H9 (cell line): Measurements from ENCODE around the gene TULP3. TPM values are rescaled to one million over a fixed set of nuclear protein-coding genes. Genes with fewer than 3 reads are reported as not detected.

Experiments used
- DNase-seq: peaks from one replicate; pipeline ENCODE4 v3.0.0-alpha.2; 2017
- H2AFZ ChIP-seq: one replicate; pipeline ENCODE4 v1.6.1; 2013; ENCODE audit warnings: mild to moderate bottlenecking, low read length, control low read depth, moderate library complexity
- H2AK5ac ChIP-seq: 2 replicates; pipeline ENCODE4 v1.6.1; 2013; ENCODE audit warnings: low read length, control low read depth, mixed read lengths; ENCODE audit not compliant: insufficient read length
- H2BK120ac ChIP-seq: one replicate; pipeline ENCODE4 v1.6.1; 2013; ENCODE audit warnings: low read depth, mild to moderate bottlenecking, low read length, control low read depth, inconsistent platforms; ENCODE audit not compliant: poor library complexity, severe bottlenecking
- H2BK12ac ChIP-seq: 2 replicates; pipeline ENCODE4 v1.6.1; 2013; ENCODE audit warnings: low read length, control low read depth, mixed read lengths, low read depth; ENCODE audit not compliant: insufficient read length
- H2BK15ac ChIP-seq: 2 replicates; pipeline ENCODE4 v1.6.1; 2013; ENCODE audit warnings: low read depth, low read length, control low read depth
- H2BK20ac ChIP-seq: one replicate; pipeline ENCODE4 v1.6.1; 2013; ENCODE audit warnings: low read depth, mild to moderate bottlenecking, low read length, control low read depth, inconsistent platforms; ENCODE audit not compliant: poor library complexity, severe bottlenecking
- H2BK5ac ChIP-seq: 2 replicates; pipeline ENCODE4 v1.6.1; 2013; ENCODE audit warnings: low read length, control low read depth, mixed read lengths; ENCODE audit not compliant: insufficient read length
- H3K14ac ChIP-seq: 2 replicates; pipeline ENCODE4 v1.6.1; 2013; ENCODE audit warnings: low read length, control low read depth; ENCODE audit not compliant: insufficient read depth
- H3K18ac ChIP-seq: 2 replicates; pipeline ENCODE4 v1.6.1; 2013; ENCODE audit warnings: low read depth, mild to moderate bottlenecking, mixed read lengths, low read length, control low read depth; ENCODE audit not compliant: insufficient read length
- H3K23ac ChIP-seq: 2 replicates; pipeline ENCODE4 v1.6.1; 2013; ENCODE audit warnings: low read length, control low read depth, mixed read lengths, low read depth; ENCODE audit not compliant: insufficient read length
- H3K23me2 ChIP-seq: 2 replicates; pipeline ENCODE4 v1.6.1; 2013; ENCODE audit warnings: low read depth, mild to moderate bottlenecking, mixed read lengths, low read length, control low read depth; ENCODE audit not compliant: insufficient read length, poor library complexity, severe bottlenecking
- H3K27ac ChIP-seq: 2 replicates; pipeline ENCODE4 v1.5.1; 2013; ENCODE audit warnings: low read length, control low read depth, mixed read lengths, low read depth; ENCODE audit not compliant: insufficient read length
- H3K27me3 ChIP-seq: 2 replicates; pipeline ENCODE4 v1.6.1; 2013; ENCODE audit warnings: low read length, control low read depth, inconsistent platforms; ENCODE audit not compliant: insufficient read depth
- H3K4ac ChIP-seq: 2 replicates; pipeline ENCODE4 v1.6.1; 2013; ENCODE audit warnings: low read depth, mild to moderate bottlenecking, control low read depth, inconsistent platforms, low read length, moderate library complexity
- H3K4me1 ChIP-seq: 2 replicates; pipeline ENCODE4 v1.6.1; 2013; ENCODE audit warnings: low read length, control low read depth, inconsistent platforms; ENCODE audit not compliant: insufficient read depth
- H3K4me2 ChIP-seq: 2 replicates; pipeline ENCODE4 v1.6.1; 2013; ENCODE audit warnings: low read length, control low read depth, mixed read lengths; ENCODE audit not compliant: insufficient read length, insufficient read depth
- H3K56ac ChIP-seq: 2 replicates; pipeline ENCODE4 v1.6.1; 2013; ENCODE audit warnings: low read depth, mild to moderate bottlenecking, mixed read lengths, low read length, control low read depth; ENCODE audit not compliant: insufficient read length
- H3K79me1 ChIP-seq: 2 replicates; pipeline ENCODE4 v1.6.1; 2013; ENCODE audit warnings: low read depth, mild to moderate bottlenecking, moderate library complexity, low read length, control low read depth, inconsistent platforms; ENCODE audit not compliant: insufficient read depth, poor library complexity, severe bottlenecking
- H3K79me2 ChIP-seq: 2 replicates; pipeline ENCODE4 v1.6.1; 2013; ENCODE audit warnings: low read length, control low read depth, inconsistent platforms; ENCODE audit not compliant: insufficient read depth
- H3K9ac ChIP-seq: 2 replicates; pipeline ENCODE4 v1.6.1; 2013; ENCODE audit warnings: low read length, control low read depth, mixed read lengths; ENCODE audit not compliant: insufficient read length; ENCODE audit errors: extremely low read depth
- H3K9me3 ChIP-seq: one replicate; pipeline ENCODE4 v1.6.1; 2013; ENCODE audit warnings: low read depth, low read length, inconsistent platforms; ENCODE audit not compliant: control insufficient read depth
- H3T11ph ChIP-seq: one replicate; pipeline ENCODE4 v1.6.1; 2013; ENCODE audit warnings: mild to moderate bottlenecking, low read length, control low read depth, inconsistent platforms
- H4K20me1 ChIP-seq: one replicate; pipeline ENCODE4 v1.6.1; 2013; ENCODE audit not compliant: control insufficient read depth, insufficient read length, insufficient read depth
- H4K5ac ChIP-seq: 2 replicates; pipeline ENCODE4 v1.6.1; 2013; ENCODE audit warnings: low read depth, mild to moderate bottlenecking, mixed read lengths, low read length, control low read depth; ENCODE audit not compliant: insufficient read length
- H4K8ac ChIP-seq: replicated peaks from 2 replicates; pipeline ENCODE4 v1.6.1; 2013; ENCODE audit warnings: low read length, control low read depth, mixed read lengths, low read depth; ENCODE audit not compliant: insufficient read length
- H4K91ac ChIP-seq: 2 replicates; pipeline ENCODE4 v1.6.1; 2013; ENCODE audit warnings: low read depth, mild to moderate bottlenecking, moderate library complexity, mixed read lengths, low read length, control low read depth; ENCODE audit not compliant: insufficient read length
- H3K27ac Mint-ChIP-seq, 3 experiments: 2 replicates in 2 of 3; 3 replicates in 1 of 3; pipeline ENCODE4 v1.8.0; 2020 to 2021; ENCODE audit warnings: mixed read lengths in 3 of 3, mild to moderate bottlenecking in 1 of 3, moderate library complexity in 1 of 3
- H3K27me3 Mint-ChIP-seq: 2 replicates; pipeline ENCODE4 v1.8.0; 2021; ENCODE audit warnings: low read depth, mild to moderate bottlenecking, moderate library complexity, mixed read lengths
- H3K36me3 Mint-ChIP-seq, 3 experiments: 2 replicates in 2 of 3; 3 replicates in 1 of 3; pipeline ENCODE4 v1.8.0; 2020 to 2021; ENCODE audit warnings: low read depth in 3 of 3, mixed read lengths in 3 of 3; ENCODE audit not compliant: insufficient read depth in 1 of 3
- H3K4me1 Mint-ChIP-seq, 2 experiments: 2 replicates each; pipeline ENCODE4 v1.8.0; 2020; ENCODE audit warnings: mixed read lengths in 2 of 2
- H3K4me3 Mint-ChIP-seq, 2 experiments: 2 replicates in 1 of 2; 3 replicates in 1 of 2; pipeline ENCODE4 v1.8.0; 2020 to 2021; ENCODE audit warnings: mild to moderate bottlenecking in 2 of 2, mixed read lengths in 2 of 2, moderate library complexity in 1 of 2
- H3K9me3 Mint-ChIP-seq, 2 experiments: 2 replicates in 1 of 2; 3 replicates in 1 of 2; pipeline ENCODE4 v1.8.0; 2020; ENCODE audit warnings: mild to moderate bottlenecking in 2 of 2, mixed read lengths in 2 of 2, moderate library complexity in 1 of 2
- CTCF ChIP-seq: fragments of 200-600 bp; sonication (generic); conservative IDR thresholded peaks from 3 replicates; pipeline ENCODE4 v1.8.0; 2021; ENCODE audit warnings: antibody characterized with exemption, mild to moderate bottlenecking
- WGBS: extraction: QIAGEN DNeasy Blood & Tissue Kit; methylation state at CpG from one replicate; pipeline ENCODE4 v1.1.7; 2013; ENCODE audit warnings: missing lambda C conversion rate, low lambda C conversion rate, mixed read lengths; ENCODE audit not compliant: insufficient read length; ENCODE audit errors: extremely low coverage; 5-methylcytosine and 5-hydroxymethylcytosine counted together
- total RNA-seq: library from RNA; stranded (reverse); gene quantifications from 2 replicates; pipeline ENCODE4 v1.2.1, GENCODE V29; 2021

Gene TULP3
- total RNA-seq, 1 experiment from 2014 or later, result 22.3 TPM

- Histone ChIP-seq H3K23me2 (no peaks in the 10 kb centered on the region), H2BK120ac (no peak overlapping the region), H3K18ac (no peak overlapping the region), H3K27me3 (no peaks in the 10 kb centered on the region), H3K9ac (no peak overlapping the region), H3K4ac (no peak overlapping the region), H2AFZ (no peak overlapping the region), H3K27ac (no peak overlapping the region), H2BK20ac (no peak overlapping the region), H2AK5ac (no peak overlapping the region), H2BK15ac (no peak overlapping the region), H3K79me2 (peaks cover 20% of the 10 kb centered on the region; the same call in 1 of the 2 replicates), H4K8ac (no peak overlapping the region), H3K14ac (no peak overlapping the region; the same call in 1 of the 2 replicates), H4K20me1 (no peaks in the 10 kb centered on the region), H3K4me2 (no peak overlapping the region), H3K56ac (no peak overlapping the region), H3K79me1 (peaks cover 3% of the 10 kb centered on the region), H4K5ac (no peak overlapping the region), H3K23ac (no peak overlapping the region), H2BK12ac (no peak overlapping the region), H3K4me1 (peaks cover 11% of the 10 kb centered on the region; the same call in 1 of the 2 replicates), H3T11ph (no peak overlapping the region), H2BK5ac (no peak overlapping the region), H3K9me3 (no peaks in the 10 kb centered on the region), H4K91ac (no peak overlapping the region)
- Mint-ChIP-seq H3K27me3 (no peaks in the 10 kb centered on the region), H3K4me3 (no peak overlapping the region), H3K27ac (peak overlapping the region; percentile 25 to 87 (median 76); a peak in 4 of 7 replicates), H3K4me1 (peaks cover 34 to 37% of the 10 kb centered on the region in 2 experiments), H3K9me3 (no peaks in the 10 kb centered on the region), H3K36me3 (peaks cover 8 to 57% (median 26%) of the 10 kb centered on the region in 3 experiments; a peak in 6 of 7 replicates)
- no peak for TF ChIP-seq CTCF
- no CpG with 5 or more reads among the region's 6 CpGs for WGBS
- peak; percentile 67 for DNase-seq
Observed at GRCh38 chr12:2976581-2976996, 85.9 kb downstream of the TULP3 start.
